HG03442 (cell line): ENCODE results near the gene DGCR6.
"Not testable (repeated sequence)": the region's sequence is repeated elsewhere in the genome, so short reads cannot be mapped to it uniquely, and the experiment has no call there.

Source experiments
- ATAC-seq: cut with Tn5 transposase; IDR thresholded peaks from one replicate; pipeline ENCODE4 v1.9.1; 2021; ENCODE audit warnings: mild to moderate bottlenecking, moderate library complexity; ENCODE audit not compliant: unreplicated experiment

Gene DGCR6

GRCh38 chr22:18929459-18929858 is 23.3 kb downstream of the DGCR6 start:
- ATAC-seq, result no peak

GRCh38 chr22:18931905-18932652 is 26.0 kb downstream of the DGCR6 start:
- no peak for ATAC-seq

DNA sequence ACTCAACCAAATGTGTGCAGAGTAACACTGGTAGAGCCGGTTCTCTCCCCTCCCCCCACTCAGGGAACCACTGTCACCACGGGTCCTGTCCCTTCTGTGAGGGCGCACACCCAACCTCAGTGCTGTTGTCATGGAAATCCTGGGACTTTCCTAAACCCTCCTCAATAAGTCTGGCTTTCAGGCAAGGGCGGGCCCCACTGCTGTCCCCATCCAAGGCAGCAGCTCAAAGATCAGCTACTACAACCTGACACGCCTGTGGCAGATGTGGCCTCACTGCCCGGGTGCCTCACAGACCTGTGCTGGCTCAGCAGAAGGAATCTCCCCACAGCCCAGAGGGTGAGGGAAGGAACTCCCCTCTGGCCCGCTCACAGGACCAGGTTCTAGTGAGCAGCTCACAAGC is 27.8 kb downstream of the DGCR6 start:
- ATAC-seq, result no peak

DNA sequence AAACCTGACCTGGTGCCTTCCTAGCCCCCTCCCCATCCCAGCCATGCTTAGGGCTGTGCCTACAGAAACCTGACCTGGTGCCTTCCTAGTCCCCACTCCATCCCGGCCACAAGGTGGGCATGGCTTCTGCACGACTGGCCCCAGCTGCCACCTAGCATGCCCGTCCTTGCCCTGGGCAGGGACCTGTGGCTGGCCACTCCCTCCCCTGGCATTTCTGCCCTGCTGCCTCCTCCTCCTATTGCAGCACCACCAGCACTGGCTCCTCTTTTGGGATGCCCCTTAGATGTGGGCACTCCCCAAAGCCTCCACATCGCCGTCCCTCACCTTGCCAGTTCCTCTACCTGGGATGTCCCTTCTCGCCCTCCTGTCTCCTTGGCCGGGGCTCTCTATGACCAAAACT is 28.6 kb downstream of the DGCR6 start:
- not testable (repeated sequence) for ATAC-seq

- ATAC-seq, result no peak
These were observed 29.9 kb downstream of the DGCR6 start, which contains the start of gene PRODH for GRCh38 chr22:18935889-18936529. TSS of gene PRODH (minus strand) at chr22:18936293. CDS start at chr22:18936287, 6 bp downstream.

GRCh38 chr22:18938691-18939090 is 32.6 kb downstream of the DGCR6 start:
- not testable (repeated sequence) for ATAC-seq

DNA sequence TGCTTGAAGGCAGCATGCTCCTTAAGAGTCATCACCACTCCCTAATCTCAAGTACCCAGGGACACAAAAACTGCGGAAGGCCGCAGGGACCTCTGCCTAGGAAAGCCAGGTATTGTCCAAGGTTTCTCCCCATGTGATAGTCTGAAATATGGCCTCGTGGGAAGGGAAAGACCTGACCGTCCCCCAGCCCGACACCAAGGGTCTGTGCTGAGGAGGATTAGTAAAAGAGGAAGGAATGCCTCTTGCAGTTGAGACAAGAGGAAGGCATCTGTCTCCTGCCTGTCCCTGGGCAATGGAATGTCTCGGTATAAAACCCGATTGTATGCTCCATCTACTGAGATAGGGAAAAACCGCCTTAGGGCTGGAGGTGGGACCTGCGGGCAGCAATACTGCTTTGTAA is 41.0 kb downstream of the DGCR6 start:
- ATAC-seq, result not testable (repeated sequence)

DNA sequence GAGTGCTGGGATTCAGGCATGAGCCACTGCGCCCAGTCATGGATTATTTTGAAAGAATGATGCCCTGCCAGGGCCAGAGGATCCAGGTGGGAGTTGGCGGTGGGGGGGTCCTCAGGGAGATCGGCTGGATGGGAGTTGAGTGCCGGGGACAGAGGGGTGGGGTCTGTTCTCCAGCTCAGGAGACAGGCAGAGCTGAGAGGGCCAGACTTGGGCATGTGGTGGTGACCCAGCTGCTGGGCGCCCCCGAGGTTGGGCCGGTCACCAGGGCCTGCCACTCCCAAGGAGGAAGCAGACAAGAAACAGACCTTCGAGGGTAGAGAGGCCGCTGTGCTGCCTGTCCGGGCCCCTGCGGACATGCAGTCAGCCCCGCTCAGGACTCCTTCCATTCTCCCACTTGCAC is 41.8 kb downstream of the DGCR6 start:
- ATAC-seq, result no peak

DNA sequence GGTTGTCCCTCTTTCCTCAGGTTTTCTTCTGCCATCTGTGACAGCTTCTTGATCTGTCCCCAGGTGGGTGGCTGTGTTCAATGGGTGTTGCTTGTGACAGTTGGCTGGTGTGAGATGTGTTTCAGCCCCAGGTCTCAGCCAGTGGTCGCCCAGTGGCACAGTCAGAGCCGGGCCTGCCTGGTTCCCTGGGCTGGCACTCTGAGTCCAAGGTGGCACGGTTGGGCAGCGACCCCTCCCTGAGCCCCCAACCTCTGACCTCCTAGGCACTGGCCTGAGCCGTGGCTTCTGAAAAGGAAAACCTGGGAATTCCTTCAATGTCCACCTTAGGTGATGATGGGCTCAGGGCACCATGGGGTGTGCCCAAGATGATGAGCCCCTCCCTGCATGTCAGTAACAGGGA is 44.0 kb downstream of the DGCR6 start:
- no peak for ATAC-seq

- no peak for ATAC-seq
These were observed 45.9 kb downstream of the DGCR6 start for GRCh38 chr22:18952022-18952421.

DNA sequence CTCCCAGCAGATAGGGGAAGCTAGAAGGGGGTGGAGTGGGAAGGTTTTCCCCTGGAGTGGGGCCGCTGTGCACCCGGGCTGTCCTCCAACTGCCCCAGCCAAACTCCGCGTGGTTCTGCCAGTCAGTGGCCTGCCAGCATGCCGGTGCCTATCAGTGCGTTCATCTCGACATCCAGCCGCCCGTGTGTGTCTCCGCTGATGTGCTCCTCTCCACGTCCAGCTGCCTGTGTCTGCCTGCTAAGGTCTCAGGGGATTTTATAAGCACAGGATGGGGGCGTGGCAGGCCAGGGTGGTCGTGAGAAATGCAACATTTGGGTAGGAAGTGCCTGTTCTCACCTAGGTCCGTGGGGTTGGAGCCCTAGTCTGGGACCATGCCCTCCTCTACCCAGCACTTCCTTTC is 47.0 kb downstream of the DGCR6 start:
- not testable (repeated sequence) for ATAC-seq

- ATAC-seq, result not testable (repeated sequence)
These were observed 48.3 kb downstream of the DGCR6 start for GRCh38 chr22:18954303-18954989.

DNA sequence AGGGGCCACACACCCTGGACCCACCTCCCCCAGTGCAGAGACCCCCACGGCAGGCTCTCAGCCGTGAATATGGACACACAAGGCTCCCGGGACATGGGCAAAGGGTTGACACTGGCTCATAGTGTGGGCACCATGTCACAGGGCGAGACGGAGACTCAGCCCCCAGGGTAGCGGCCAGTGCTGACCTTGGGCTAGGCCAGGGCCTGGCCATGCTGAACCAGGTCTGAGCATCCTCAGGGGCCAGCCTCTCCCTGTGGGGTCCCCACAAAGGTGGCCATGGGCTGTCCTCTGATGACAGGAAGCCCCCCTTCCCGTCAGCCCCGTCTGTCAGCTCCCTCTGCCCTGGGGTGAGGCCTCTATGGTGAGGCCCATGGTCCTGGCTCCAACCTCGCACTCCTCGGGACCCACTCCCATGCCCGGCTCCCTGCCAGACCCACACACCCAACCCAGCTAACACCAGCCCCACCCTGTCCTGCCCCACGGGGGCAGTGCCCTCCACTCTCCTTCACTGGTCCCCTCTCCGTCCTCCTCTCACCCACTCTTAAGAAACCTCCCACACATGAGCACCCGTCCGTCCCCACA is 49.0 kb downstream of the DGCR6 start:
- no peak for ATAC-seq

DNA sequence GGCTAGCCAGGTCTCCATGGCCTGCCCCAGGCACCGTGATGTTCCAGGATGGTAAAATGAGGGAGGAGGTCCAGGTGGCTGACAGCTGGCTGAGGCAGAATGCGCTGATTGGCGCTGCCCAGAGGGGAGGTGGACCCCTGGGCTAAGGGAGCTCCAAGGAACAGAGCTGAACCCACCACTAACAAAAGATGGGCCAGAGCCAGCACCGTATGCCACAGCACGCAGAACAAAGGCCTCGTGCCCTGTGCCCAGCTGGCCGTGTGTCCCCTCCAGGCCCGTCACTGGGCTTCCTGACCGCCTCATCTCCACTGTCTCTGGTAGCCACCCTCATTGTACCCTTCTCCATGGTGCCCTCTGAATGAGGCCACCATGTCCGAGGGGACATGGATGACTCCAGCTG is 49.6 kb downstream of the DGCR6 start:
- no peak for ATAC-seq

- ATAC-seq, result not testable (repeated sequence)
These were observed 50.2 kb downstream of the DGCR6 start for GRCh38 chr22:18956121-18956895.

DNA sequence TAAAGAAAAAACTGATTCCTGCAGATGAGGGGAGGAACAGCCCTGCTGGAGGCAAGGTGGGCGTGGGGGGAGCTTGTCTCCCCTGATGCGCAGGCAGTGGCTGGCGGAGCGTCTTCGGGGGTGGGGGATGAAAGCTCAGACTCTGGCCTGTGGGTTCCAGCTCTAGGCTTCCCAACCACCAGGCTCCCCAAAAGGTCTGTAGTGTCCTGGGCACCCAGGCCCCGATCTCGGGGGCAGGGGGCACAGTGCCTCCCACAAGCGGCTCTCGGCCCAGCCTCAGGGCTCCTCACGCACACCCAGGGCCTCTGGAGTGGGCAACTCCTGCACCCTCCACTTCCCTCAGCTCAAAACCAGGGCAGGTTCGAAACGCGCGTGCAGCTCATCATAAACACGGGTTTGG is 50.8 kb downstream of the DGCR6 start:
- not testable (repeated sequence) for ATAC-seq

DNA sequence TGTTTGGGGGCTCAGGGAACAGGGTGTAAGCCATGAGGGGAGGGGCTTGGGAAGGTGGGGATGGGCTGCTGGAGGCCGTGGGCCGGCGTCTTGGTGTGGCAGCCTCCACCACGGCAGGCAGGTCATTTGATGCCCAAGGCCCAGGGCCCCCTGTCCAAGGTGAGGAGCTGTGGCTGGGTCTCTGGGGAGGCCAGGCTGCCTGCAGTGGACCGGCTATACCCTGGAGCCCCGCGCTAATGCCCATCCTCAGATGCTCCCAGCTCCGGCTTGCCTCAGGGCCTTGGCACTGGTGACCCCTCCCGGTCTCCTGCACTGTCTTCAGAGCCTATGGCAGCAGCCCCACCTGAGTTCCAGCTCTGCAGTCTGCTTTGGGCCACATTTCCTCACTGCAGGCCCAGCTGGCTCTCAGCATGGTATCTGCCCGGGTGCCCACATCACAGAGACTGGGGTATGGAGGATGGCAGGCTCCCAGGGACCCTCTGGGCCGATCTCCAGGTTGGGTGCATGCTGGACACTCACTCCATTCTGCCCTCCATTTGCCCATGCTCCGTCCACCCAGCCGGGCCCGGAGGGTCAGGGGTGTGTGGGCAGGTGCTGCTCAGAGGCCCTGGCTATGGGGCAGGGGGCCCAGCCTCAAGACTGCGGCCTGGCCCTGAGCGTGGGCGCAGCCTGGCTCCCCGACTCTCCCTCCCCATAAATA is 51.7 kb downstream of the DGCR6 start:
- ATAC-seq, result not testable (repeated sequence)

- not testable (repeated sequence) for ATAC-seq
These were observed 52.2 kb downstream of the DGCR6 start for GRCh38 chr22:18958321-18958705.

- ATAC-seq, result not testable (repeated sequence)
These were observed 52.6 kb downstream of the DGCR6 start for GRCh38 chr22:18958738-18959137.

DNA sequence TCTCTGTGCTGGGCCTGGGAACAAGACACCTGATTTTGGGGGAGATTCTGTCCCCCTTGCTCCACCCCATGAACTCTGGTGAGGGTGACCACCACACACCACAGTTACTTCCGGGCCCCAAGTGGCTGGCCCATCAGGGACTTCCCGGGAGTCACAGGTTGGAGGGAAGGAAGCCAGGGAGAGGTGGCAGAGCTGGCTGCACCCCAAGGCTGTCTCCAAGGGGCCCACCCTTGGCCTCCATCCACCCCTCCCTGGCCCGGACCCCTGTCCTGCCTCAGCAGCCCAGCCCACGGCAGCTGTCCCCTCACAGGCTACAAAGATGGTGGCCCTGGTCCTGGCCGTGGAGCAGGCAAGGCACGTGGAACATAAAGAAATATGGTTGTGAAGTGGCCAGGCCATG is 53.1 kb downstream of the DGCR6 start:
- not testable (repeated sequence) for ATAC-seq
